GM18870 (cell line): ENCODE measurements around the gene R3HDML.
"Not testable (repeated sequence)": the region's sequence is repeated elsewhere in the genome, so short reads cannot be mapped to it uniquely, and the experiment has no call there.

ENCODE experiments used
- ATAC-seq: cut with Tn5 transposase; IDR thresholded peaks from one replicate; pipeline ENCODE4 v1.9.1; 2021; ENCODE audit warnings: moderate library complexity; ENCODE audit not compliant: unreplicated experiment

Gene R3HDML

DNA sequence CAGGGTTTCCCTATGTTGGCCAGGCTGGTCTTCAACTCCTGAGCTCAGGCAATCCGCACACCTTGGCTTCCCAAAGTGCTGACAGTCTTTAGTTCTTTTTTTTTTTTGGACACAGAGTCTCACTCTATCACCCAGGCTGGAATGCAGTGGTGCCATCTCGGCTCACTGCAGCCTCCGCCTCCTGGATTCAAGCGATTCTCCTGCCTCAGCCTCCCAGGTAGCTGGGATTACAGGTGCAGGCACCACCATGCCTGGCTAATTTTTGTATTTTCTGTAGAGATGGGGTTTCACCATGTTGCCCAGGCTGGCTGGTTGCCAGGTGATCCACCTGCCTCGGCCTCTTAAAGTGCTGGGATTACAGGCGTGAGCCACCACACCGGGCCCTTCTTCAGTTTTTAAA lies 9.1 kb upstream of the R3HDML start:
- ATAC-seq: not testable (repeated sequence)

DNA sequence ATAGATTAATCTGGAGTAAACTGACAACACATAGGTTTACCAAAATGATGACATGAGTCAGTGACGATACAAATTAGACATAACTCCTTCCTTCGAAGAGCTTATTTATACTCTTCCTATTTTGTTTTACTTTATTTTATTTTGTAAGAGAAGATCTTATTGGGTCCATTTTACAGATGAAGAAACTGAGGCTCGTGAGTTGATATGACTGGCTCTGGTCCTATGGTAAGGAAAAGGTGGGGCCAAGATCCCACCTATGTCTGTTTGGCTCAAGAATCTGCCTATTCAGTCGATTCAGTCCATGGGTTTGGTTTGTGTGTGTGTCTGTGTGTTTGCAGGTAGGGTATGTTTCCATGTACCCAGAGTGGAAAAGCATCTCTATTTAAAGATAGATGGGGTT lies 8.4 kb upstream of the R3HDML start:
- ATAC-seq: no peak

- ATAC-seq: no peak
Observed at GRCh38 chr20:44331201-44331600, 5.6 kb upstream of the R3HDML start.

- no peak for ATAC-seq
Observed at GRCh38 chr20:44334306-44334705, 2.5 kb upstream of the R3HDML start.

GRCh38 chr20:44334709-44335108 lies 2.1 kb upstream of the R3HDML start:
- no peak for ATAC-seq

DNA sequence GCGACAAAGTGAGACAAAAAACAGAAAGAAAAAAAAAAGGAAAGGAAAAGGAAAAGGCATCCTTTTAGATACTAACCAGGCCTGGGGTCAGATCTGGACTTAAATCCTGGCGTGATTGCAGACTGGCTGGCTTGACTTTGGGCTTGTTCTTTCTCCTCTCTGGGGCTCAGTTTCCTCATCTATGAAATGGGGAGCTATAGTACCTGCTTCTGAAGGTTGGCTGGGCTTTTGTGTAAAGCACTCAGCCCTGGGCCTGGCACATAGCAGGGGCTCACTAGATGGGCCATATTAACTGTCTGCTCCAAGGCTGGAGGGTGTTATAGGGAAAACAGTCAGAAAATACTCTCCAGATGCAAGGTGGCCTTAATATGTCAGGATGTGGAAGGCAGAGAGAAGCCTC lies 1.2 kb upstream of the R3HDML start:
- ATAC-seq: no peak

DNA sequence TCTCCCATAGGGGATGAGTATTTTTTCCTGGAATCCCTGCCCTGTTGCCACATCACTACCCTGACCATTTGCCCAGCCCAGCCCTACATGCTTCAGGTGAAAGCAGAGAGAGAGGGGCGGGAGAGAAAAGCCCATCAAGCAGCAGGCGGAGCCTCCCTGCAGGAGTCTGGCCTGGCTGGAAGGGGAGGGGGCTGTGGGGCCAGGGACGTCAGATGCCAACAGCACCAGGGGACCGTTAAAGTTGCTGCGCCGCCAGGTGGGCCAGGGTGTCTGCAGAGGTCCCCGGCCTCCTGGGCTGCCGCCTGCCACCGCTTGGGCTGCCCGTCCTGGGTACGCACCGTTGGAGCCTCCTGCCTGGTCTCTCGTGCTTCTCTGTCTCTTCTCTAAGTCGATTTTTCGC lies 757 bp upstream of the R3HDML start:
- no peak for ATAC-seq

- ATAC-seq: no peak
Observed at GRCh38 chr20:44342248-44342647, 5.4 kb downstream of the R3HDML start.

GRCh38 chr20:44343162-44343675 lies 6.4 kb downstream of the R3HDML start:
- ATAC-seq: no peak

DNA sequence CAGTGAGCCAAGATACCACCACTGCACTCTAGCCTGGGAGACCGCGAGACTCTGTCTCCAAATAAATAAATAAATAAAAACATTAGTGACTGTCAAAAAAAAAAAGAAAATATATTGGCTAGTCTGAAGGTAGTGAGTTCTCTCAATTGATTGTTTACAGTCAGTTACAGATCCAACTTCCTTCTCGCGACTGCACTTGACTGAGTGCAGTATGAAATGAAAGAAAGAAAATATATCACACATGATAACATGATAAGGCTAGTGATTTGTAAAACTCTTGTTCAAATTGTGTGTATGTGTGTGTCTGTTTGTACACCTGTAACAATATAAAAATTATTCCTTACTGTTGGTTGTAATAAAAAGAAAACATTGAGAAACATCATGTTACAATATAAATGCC lies 7.9 kb downstream of the R3HDML start:
- ATAC-seq: no peak

GRCh38 chr20:44345147-44345546 lies 8.3 kb downstream of the R3HDML start:
- no peak for ATAC-seq

DNA sequence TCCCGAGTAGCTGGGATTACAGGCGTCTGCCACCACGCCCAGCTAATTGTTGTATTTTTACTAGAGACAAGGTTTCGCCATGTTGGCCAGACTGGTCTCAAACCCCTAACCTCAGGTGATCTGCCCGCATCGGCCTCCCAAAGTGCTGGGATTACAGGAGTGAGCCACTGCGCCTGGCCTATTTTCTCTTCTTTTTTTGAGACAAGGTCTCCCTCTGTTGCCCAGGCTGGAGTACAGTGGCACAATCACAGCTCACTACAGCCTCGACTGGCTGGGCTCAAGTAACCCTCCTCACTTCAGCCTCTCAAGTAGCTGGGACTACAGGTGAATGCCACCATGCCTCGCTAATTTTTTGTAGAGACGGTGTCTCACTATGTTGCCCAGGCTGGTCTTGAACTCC lies 9.1 kb downstream of the R3HDML start:
- not testable (repeated sequence) for ATAC-seq

DNA sequence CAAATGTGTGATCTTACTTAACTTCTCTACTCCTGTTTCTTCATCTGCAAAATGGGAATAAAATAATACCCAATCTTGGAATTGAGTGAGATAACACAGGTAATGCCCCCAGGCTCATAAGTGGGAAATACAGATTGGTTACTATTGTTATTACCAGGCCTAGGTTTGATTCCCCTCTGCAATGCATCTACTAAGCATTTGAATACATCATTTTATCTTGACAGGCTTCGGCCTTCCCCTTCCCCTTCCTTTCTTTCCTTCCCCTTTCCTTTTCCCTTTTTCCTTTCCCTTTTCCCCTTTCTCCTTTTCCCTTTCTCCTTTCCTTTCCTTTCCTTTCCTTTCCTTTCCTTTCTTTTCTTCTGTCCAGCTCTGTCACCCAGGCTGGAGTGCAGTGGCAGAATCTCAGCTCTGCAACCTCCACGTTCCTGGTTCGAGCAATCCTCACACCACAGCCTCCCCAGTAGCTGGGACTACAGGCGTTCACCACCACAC lies 11.4 kb downstream of the R3HDML start:
- no peak for ATAC-seq

GRCh38 chr20:44349349-44349748 lies 12.5 kb downstream of the R3HDML start:
- ATAC-seq: no peak

DNA sequence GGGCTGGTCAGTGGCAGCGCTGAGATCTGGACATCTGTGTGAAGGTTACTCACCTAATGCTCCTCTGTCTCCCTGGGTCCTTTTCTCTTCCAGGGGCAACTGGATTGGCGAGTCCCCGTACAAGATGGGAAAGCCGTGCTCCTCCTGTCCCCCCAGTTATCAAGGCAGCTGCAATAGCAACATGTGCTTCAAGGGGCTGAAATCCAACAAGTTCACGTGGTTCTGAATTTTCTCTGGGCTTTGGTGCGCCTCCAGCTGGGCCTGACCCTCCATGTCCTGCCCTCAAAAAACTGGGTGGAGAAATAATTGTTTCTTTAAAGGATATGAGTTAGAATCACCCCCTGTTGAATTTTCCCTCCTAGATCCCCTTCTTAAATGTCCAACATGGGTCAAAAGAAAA lies 13.7 kb downstream of the R3HDML start:
- ATAC-seq: no peak

- ATAC-seq: no peak
Observed at GRCh38 chr20:44354979-44355497, 18.2 kb downstream of the R3HDML start.

GRCh38 chr20:44355498-44356352 lies 18.9 kb downstream of the R3HDML start, which contains the start of gene HNF4A:
Gene HNF4A (plus strand): TSS chr20:44355699. CDS start chr20:44355805, 106 bp downstream.
- no peak for ATAC-seq

DNA sequence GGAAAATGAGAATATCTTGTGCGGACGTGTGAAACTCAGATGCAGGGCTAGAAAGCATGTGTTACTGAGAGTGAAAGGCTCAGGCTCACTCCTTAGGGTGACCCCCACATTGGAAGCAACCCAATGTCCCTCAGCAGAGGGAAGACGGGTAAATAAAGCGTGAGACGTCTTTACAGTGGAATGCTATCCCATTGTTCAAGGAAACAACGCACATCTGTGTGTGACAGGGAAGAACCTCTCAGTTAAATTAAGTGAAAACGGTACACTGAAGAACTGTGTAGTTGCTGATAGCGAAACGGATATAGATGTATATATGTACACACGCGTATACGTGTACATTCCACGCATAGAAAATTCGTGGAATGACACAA lies 19.5 kb downstream of the R3HDML start:
- no peak for ATAC-seq

GRCh38 chr20:44357020-44357419 lies 20.2 kb downstream of the R3HDML start:
- no peak for ATAC-seq

- ATAC-seq: no peak
Observed at GRCh38 chr20:44357555-44358125, 20.8 kb downstream of the R3HDML start.

DNA sequence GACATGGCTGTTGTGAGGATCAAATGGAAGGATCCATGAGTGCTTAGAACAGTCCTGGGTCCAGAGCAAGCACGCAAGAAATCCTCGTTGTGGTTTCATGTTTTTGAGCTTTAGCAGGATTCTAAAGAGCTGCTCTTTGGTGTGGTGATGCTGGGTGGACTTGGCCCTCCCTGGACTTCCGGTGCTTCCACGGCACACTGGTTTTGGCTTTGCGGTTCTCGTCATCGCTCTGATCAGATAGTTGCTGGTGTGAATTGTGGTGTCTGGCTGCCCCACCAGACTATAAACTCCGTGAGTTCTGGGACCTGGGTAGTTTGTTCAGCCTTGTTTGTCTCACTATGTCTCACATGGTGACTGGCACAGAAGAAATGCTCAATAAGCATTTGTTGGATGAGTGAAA lies 21.9 kb downstream of the R3HDML start:
- ATAC-seq: no peak

- no peak for ATAC-seq
Observed at GRCh38 chr20:44360221-44360620, 23.4 kb downstream of the R3HDML start.
